HG02610 (cell line): ENCODE measurements around the gene WDR90.

Experiments
- ATAC-seq: cut with Tn5 transposase; IDR thresholded peaks from one replicate; pipeline ENCODE4 v1.9.1; 2021; ENCODE audit warnings: mild to moderate bottlenecking, moderate library complexity; ENCODE audit not compliant: unreplicated experiment

The WDR90 gene

GRCh38 chr16:637081-638018 lies 11.8 kb upstream of the WDR90 start:
- peak; percentile 0 for ATAC-seq

- ATAC-seq, result no peak
Measured at GRCh38 chr16:638034-638543, 11.1 kb upstream of the WDR90 start.

GRCh38 chr16:638836-639235 lies 10.3 kb upstream of the WDR90 start:
- ATAC-seq, result no peak

- ATAC-seq, result no peak
Measured at GRCh38 chr16:640614-641013, 8.6 kb upstream of the WDR90 start.

- ATAC-seq, result peak; percentile 59
Measured at GRCh38 chr16:641326-642188, 7.6 kb upstream of the WDR90 start, which contains the start of gene MCRIP2. Gene MCRIP2, plus strand, starts transcription at chr16:641828. Its CDS starts 164 bp downstream, at chr16:641992.

- ATAC-seq, result peak; percentile 27
Measured at GRCh38 chr16:642189-643049, 6.7 kb upstream of the WDR90 start.

GRCh38 chr16:643050-643368 lies 6.2 kb upstream of the WDR90 start:
- ATAC-seq, result no peak

GRCh38 chr16:644556-644955 lies 4.6 kb upstream of the WDR90 start:
- no peak for ATAC-seq

- no peak for ATAC-seq
Measured at GRCh38 chr16:645852-646678, 3.1 kb upstream of the WDR90 start.

- ATAC-seq, result no peak
Measured at GRCh38 chr16:646679-647172, 2.4 kb upstream of the WDR90 start.

- no peak for ATAC-seq
Measured at GRCh38 chr16:647173-647902, 1.8 kb upstream of the WDR90 start.

GRCh38 chr16:648071-648780 lies 939 bp upstream of the WDR90 start:
- ATAC-seq, result no peak

- no peak for ATAC-seq
Measured at GRCh38 chr16:649631-650030, 466 bp downstream of the WDR90 start.

GRCh38 chr16:651844-652243 lies 2.7 kb downstream of the WDR90 start:
- ATAC-seq, result no peak

GRCh38 chr16:652454-653305 lies 3.5 kb downstream of the WDR90 start:
- ATAC-seq, result no peak

GRCh38 chr16:654034-654433 lies 4.9 kb downstream of the WDR90 start:
- ATAC-seq, result no peak

GRCh38 chr16:657487-657886 lies 8.3 kb downstream of the WDR90 start:
- no peak for ATAC-seq
